RWPE1 (cell line): ENCODE measurements around the gene CLEC14A.

Experiments used
- CTCF ChIA-PET: fragments of 350-600 bp; sonication (Branson Sonifier 250); formaldehyde crosslinking; extraction: SDS; loops from one replicate; lab custom pipeline; 2021; lab: Yijun Ruan, JAX
- POLR2A ChIA-PET: fragments of 400-600 bp; formaldehyde crosslinking; extraction: SDS; loops from one replicate; lab custom pipeline; 2020; ENCODE audit warnings: antibody characterized with exemption; ENCODE audit not compliant: low non-redundant PET; lab: Yijun Ruan, JAX
- DNase-seq: peaks from one replicate; pipeline ENCODE4 v3.0.0; 2012; ENCODE audit warnings: low spot score
- H3K27ac ChIP-seq: fragments of 450-650 bp; 2 replicates; pipeline ENCODE4 v1.5.1; 2017
- TF ChIP-seq, protein P1 (sequence below): fragments of 450-650 bp; conservative IDR thresholded peaks from 2 replicates; pipeline ENCODE4 v1.5.1; 2017; ENCODE audit warnings: low read depth, mild to moderate bottlenecking

The CLEC14A gene

DNA sequence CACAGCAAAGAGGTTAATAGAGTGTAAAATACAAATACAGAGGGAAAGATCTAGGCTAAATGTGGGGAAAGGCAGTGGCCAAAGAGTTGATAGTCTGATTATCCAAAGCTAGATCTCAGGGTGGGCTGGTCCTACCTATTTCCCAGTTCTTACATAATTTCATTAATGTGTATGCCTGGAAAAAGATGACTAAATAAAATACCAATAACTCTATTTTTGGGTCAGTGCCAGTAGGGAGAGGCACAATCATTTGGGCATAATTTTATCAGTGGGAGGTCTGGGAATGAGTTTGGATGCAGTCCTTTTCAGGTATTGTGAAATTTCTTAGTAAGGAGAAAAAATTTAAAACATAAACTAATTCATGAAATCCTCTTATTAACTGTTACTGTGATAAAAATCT, 30.6 kb upstream of the CLEC14A start:
- H3K27ac ChIP-seq, result no peak overlapping the region
- no peak for DNase-seq
- POLR2A ChIA-PET, result no interaction called here
- CTCF ChIA-PET, result no interaction called here
- TF ChIP-seq, protein P1, sequence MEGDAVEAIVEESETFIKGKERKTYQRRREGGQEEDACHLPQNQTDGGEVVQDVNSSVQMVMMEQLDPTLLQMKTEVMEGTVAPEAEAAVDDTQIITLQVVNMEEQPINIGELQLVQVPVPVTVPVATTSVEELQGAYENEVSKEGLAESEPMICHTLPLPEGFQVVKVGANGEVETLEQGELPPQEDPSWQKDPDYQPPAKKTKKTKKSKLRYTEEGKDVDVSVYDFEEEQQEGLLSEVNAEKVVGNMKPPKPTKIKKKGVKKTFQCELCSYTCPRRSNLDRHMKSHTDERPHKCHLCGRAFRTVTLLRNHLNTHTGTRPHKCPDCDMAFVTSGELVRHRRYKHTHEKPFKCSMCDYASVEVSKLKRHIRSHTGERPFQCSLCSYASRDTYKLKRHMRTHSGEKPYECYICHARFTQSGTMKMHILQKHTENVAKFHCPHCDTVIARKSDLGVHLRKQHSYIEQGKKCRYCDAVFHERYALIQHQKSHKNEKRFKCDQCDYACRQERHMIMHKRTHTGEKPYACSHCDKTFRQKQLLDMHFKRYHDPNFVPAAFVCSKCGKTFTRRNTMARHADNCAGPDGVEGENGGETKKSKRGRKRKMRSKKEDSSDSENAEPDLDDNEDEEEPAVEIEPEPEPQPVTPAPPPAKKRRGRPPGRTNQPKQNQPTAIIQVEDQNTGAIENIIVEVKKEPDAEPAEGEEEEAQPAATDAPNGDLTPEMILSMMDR, result no peak

DNA sequence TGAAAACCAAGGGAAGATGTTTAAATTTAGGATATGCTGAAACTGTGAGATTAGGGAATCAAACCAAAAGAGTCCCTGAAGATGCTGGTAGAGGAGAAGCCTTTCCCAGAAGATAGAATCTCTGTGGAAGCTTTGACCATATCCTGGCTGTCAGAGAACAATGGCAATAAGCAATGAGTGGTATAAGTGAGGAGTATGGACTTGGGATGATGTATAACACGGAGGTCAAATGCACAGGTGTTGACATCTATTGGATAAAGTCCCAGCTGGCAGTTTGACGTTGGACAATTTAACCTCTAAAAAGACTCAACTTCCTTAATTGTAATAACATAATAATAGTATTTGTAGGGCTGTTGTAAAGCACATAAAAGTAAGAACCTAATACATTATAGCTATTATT, 30.1 kb upstream of the CLEC14A start:
- TF ChIP-seq, protein P1, result no peak
- no peak overlapping the region for H3K27ac ChIP-seq
- ChIA-PET POLR2A (no interaction called here), CTCF (no interaction called here)
- DNase-seq, result no peak

DNA sequence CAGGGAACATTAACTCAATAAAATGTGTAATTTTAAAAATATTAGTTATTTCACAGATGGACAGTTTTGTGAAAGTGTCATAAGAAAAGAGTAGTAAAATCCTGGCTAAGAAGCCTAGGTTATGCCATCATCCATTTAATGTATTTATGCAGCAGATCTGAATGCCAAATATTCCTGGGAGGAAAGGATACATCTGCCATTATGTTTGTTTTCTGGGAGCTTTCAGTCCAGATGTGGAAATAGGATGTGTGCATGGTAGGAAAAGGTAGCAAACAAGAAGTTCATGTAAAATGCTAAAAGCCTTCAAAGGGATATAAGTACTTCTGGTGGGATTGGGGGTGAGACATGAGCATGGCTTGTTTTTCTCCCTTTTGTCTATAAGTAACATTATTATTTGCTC, 27.0 kb upstream of the CLEC14A start:
- ChIA-PET POLR2A (no interaction called here), CTCF (no interaction called here)

DNA sequence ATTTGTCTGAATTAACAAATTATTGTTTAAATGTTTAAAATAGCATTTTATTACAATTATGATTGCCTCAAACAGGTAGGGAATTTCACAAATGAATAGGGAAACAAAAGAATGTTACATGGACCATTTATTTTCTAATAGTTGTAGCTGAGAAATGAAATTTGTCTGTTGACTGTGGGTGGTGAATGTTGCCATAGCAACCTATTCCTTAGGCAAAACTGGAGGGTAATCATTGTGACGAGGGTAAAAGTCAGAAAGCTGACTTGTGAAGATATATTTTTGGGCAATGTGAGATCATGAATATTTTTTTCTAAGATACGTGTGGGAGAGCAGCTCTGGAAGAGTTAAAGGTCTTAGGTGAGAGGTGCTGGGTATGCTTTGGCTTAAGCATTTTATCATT, 24.2 kb upstream of the CLEC14A start:
- ChIA-PET CTCF (no interaction called here), POLR2A (no interaction called here)
- TF ChIP-seq, protein P1, result no peak
- no peak overlapping the region for H3K27ac ChIP-seq
- DNase-seq, result no peak

More for the DNA sequence above, 27.0 kb upstream of the CLEC14A start:
- no peak overlapping the region for H3K27ac ChIP-seq
- DNase-seq, result no peak
- TF ChIP-seq, protein P1, result no peak

DNA sequence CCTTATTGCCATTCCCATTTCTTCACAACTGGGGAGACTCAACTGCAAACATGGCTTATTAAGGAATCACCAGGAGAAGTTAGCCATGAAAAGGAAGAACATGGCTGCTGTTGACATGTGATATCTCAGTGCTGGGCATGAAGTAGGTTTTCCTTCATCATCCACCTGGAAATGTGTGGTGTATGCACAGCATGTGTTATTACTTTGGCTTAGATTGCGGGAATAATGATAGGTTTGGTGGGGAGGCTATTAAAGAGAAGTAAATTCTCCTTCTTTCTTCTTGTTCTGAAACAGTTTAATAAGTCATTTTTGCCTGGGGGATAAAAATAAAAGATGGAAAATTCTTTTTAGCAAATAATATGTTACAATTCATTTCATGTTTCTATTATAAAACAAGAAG, 23.7 kb upstream of the CLEC14A start:
- DNase-seq, result no peak
- CTCF ChIA-PET, result no interaction called here
- no peak overlapping the region for H3K27ac ChIP-seq
- TF ChIP-seq, protein P1, result no peak
- POLR2A ChIA-PET, result no interaction called here

DNA sequence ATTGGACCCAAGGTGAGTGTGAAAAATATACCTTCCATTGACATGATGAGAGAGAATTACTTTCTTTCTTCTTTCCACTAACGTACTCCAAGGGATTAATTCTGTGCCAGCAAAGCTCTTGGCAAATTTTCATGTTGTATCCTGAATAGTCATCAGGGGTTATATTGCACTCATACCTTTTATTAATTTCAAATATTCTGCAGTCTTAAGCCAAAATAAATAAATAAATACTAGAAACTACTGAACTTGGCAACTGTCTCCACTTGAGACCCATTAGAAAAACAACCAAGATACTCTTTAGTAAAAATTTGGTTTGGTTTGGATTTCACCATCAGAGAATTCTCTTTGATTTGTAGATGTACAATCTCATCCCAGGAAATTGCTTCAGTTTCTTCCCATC, 22.1 kb upstream of the CLEC14A start:
- TF ChIP-seq, protein P1, result no peak
- no peak overlapping the region for H3K27ac ChIP-seq
- POLR2A ChIA-PET, result no interaction called here
- DNase-seq, result no peak
- CTCF ChIA-PET, result no interaction called here

DNA sequence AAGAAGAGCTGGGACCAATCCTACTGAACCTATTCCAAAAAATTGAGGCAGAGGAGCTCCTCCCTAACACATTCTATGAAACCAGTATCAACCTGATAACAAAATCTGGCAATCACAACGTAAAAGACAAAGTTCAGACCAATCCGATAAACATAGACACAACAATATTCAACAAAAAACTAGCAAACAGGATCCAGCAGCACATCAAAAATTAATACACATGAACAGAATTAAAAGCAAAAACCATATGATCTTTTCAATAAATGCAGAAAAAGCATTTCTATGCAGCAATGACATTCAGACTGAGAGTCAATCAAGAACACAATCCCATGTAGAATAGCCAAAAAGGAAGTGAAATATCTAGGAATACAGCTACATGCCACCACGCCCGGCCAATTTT, 7.0 kb upstream of the CLEC14A start:
- TF ChIP-seq, protein P1, result no peak
- ChIA-PET POLR2A (no interaction called here), CTCF (interaction anchor here (0.7 kb wide), 2 partner anchors 348 to 369 kb away, joined by 3 to 4 read pairs; no protein-coding TSS in a partner anchor)
- no peak overlapping the region for H3K27ac ChIP-seq
- no peak for DNase-seq
